Neuronal stem cell (in vitro differentiated cells): ENCODE data around the gene RBSN.

Experiments
- DNase-seq: peaks from one replicate; pipeline ENCODE4 v3.0.0-alpha.2; 2013; ENCODE audit warnings: low spot score
- H2AFZ ChIP-seq: one replicate; pipeline ENCODE4 v1.6.1; 2013; ENCODE audit warnings: mild to moderate bottlenecking, low read length, inconsistent platforms
- H2AK5ac ChIP-seq: 2 replicates; pipeline ENCODE4 v1.6.1; 2013; ENCODE audit warnings: low read depth, mild to moderate bottlenecking, inconsistent platforms, low read length, moderate library complexity, mixed read lengths
- H2BK120ac ChIP-seq: 2 replicates; pipeline ENCODE4 v1.6.1; 2013; ENCODE audit warnings: low read depth, mild to moderate bottlenecking, inconsistent platforms, low read length, moderate library complexity, mixed read lengths
- H2BK12ac ChIP-seq: one replicate; pipeline ENCODE4 v1.6.1; 2013; ENCODE audit warnings: low read length, inconsistent platforms
- H2BK15ac ChIP-seq: 2 replicates; pipeline ENCODE4 v1.6.1; 2013; ENCODE audit warnings: mild to moderate bottlenecking, low read length, inconsistent platforms, mixed read lengths
- H2BK5ac ChIP-seq: one replicate; pipeline ENCODE4 v1.6.1; 2013; ENCODE audit warnings: inconsistent platforms, mild to moderate bottlenecking, low read length, moderate library complexity
- H3K14ac ChIP-seq: one replicate; pipeline ENCODE4 v1.6.1; 2013; ENCODE audit warnings: low read length, inconsistent platforms
- H3K18ac ChIP-seq: 2 replicates; pipeline ENCODE4 v1.6.1; 2013; ENCODE audit warnings: low read length, inconsistent platforms
- H3K23ac ChIP-seq: 2 replicates; pipeline ENCODE4 v1.6.1; 2013; ENCODE audit warnings: low read depth, mild to moderate bottlenecking, mixed read lengths, low read length, inconsistent platforms; ENCODE audit not compliant: poor library complexity
- H3K27ac ChIP-seq: replicated peaks from 3 replicates; pipeline ENCODE4 v1.5.1; 2013; ENCODE audit warnings: low read length, inconsistent platforms
- H3K27me3 ChIP-seq, 3 experiments: 2 replicates each; pipeline ENCODE4 v1.6.1; 2013; ENCODE audit warnings: low read length in 3 of 3, mild to moderate bottlenecking in 2 of 3, inconsistent platforms in 1 of 3, low read depth in 1 of 3, mixed read lengths in 1 of 3, moderate library complexity in 1 of 3; ENCODE audit not compliant: control insufficient read depth in 3 of 3, insufficient read depth in 3 of 3
- H3K36me3 ChIP-seq, 2 donors: replicated peaks in 1 of 2; 2 replicates each; pipeline ENCODE4 v1.6.1; 2013; ENCODE audit warnings: low read length in 2 of 2; ENCODE audit not compliant: control insufficient read depth in 2 of 2, insufficient read depth in 2 of 2
- H3K4ac ChIP-seq: 2 replicates; pipeline ENCODE4 v1.6.1; 2013; ENCODE audit warnings: inconsistent platforms, mild to moderate bottlenecking, low read length, moderate library complexity
- H3K4me1 ChIP-seq, 2 donors: 1 replicate in 1 of 2; 2 replicates in 1 of 2; pipeline ENCODE4 v1.6.1; 2013; ENCODE audit warnings: low read length in 2 of 2, low read depth in 1 of 2; ENCODE audit not compliant: control insufficient read depth in 2 of 2, insufficient read depth in 1 of 2
- H3K4me2 ChIP-seq: one replicate; pipeline ENCODE4 v1.6.1; 2013; ENCODE audit warnings: mild to moderate bottlenecking, low read length, inconsistent platforms; ENCODE audit not compliant: insufficient read depth, poor library complexity, severe bottlenecking
- H3K4me3 ChIP-seq, 2 donors: 2 replicates each; pipeline ENCODE4 v1.5.1; 2013; ENCODE audit warnings: low read length in 2 of 2, mild to moderate bottlenecking in 2 of 2, inconsistent platforms in 1 of 2, moderate library complexity in 1 of 2
- H3K79me1 ChIP-seq: one replicate; pipeline ENCODE4 v1.6.1; 2013; ENCODE audit warnings: low read depth, mild to moderate bottlenecking, inconsistent platforms, low read length, moderate library complexity
- H3K9ac ChIP-seq: one replicate; pipeline ENCODE4 v1.6.1; 2013; ENCODE audit warnings: mild to moderate bottlenecking, low read depth, low read length, inconsistent platforms; ENCODE audit not compliant: poor library complexity
- H3K9me3 ChIP-seq, 2 donors: replicated peaks in 1 of 2; 2 replicates each; pipeline versions ENCODE3 to v1.6.1; 2013; ENCODE audit warnings: low read length in 2 of 2, mild to moderate bottlenecking in 2 of 2, inconsistent platforms in 1 of 2, low read depth in 1 of 2, mixed read lengths in 1 of 2, moderate library complexity in 1 of 2; ENCODE audit not compliant: control insufficient read depth in 2 of 2, insufficient read depth in 1 of 2
- H4K8ac ChIP-seq: one replicate; pipeline ENCODE4 v1.6.1; 2013; ENCODE audit warnings: low read depth, mild to moderate bottlenecking, inconsistent platforms, low read length, moderate library complexity
- H4K91ac ChIP-seq: one replicate; pipeline ENCODE4 v1.6.1; 2013; ENCODE audit warnings: low read length, low read depth, mild to moderate bottlenecking, inconsistent platforms; ENCODE audit not compliant: poor library complexity
- WGBS, 2 donors: extraction: QIAGEN DNeasy Blood & Tissue Kit; methylation state at CpG; one replicate each; pipeline ENCODE4 v1.1.7; 2013; ENCODE audit warnings: missing lambda C conversion rate in 2 of 2, mixed read lengths in 1 of 2; ENCODE audit not compliant: insufficient read length in 2 of 2, insufficient replicate concordance in 1 of 2; ENCODE audit errors: extremely low coverage in 2 of 2; 5-methylcytosine and 5-hydroxymethylcytosine counted together

The RBSN gene

GRCh38 chr3:15113884-15114283 lies 14.9 kb upstream of the RBSN start:
- H3K14ac ChIP-seq, result no peak overlapping the region
- H3K9ac ChIP-seq, result no peak overlapping the region
- H3K4me2 ChIP-seq, result no peak overlapping the region
- no peak overlapping the region for H3K23ac ChIP-seq
- no peak overlapping the region for H2BK15ac ChIP-seq
- no peak overlapping the region for H3K4me3 ChIP-seq
- no peak overlapping the region for H2BK5ac ChIP-seq
- no peaks in the 10 kb centered on the region for H3K79me1 ChIP-seq
- H3K4ac ChIP-seq, result no peak overlapping the region
- no peak overlapping the region for H2BK12ac ChIP-seq
- H2BK120ac ChIP-seq, result no peak overlapping the region
- peaks cover 0 to 10% of the 10 kb centered on the region in 2 donors for H3K4me1 ChIP-seq
- peaks cover 0 to 37% (median 3%) of the 10 kb centered on the region in 3 experiments for H3K27me3 ChIP-seq
- no peak overlapping the region for H4K8ac ChIP-seq
- DNase-seq, result no peak
- no peak overlapping the region for H2AK5ac ChIP-seq
- no peaks in the 10 kb centered on the region for H3K36me3 ChIP-seq
- H2AFZ ChIP-seq, result no peak overlapping the region
- no peak overlapping the region for H3K18ac ChIP-seq
- no peaks in the 10 kb centered on the region for H3K9me3 ChIP-seq
- no peak overlapping the region for H3K27ac ChIP-seq
- no CpG with 5 or more reads among the region's 3 CpGs for WGBS, 2 donors
- H4K91ac ChIP-seq, result no peak overlapping the region

GRCh38 chr3:15113471-15113870 lies 14.5 kb upstream of the RBSN start:
- Histone ChIP-seq H3K4me1 (peaks cover 0 to 10% of the 10 kb centered on the region in 2 donors), H3K18ac (no peak overlapping the region), H2BK15ac (no peak overlapping the region), H3K14ac (no peak overlapping the region), H2AFZ (no peak overlapping the region), H3K27ac (no peak overlapping the region), H3K36me3 (no peaks in the 10 kb centered on the region), H4K91ac (no peak overlapping the region), H3K4me2 (no peak overlapping the region), H3K4me3 (no peak overlapping the region), H3K4ac (no peak overlapping the region), H2BK12ac (no peak overlapping the region), H3K9ac (no peak overlapping the region), H2BK120ac (no peak overlapping the region), H3K79me1 (no peaks in the 10 kb centered on the region), H3K27me3 (peaks cover 0 to 37% (median 3%) of the 10 kb centered on the region in 3 experiments), H4K8ac (no peak overlapping the region), H3K23ac (no peak overlapping the region), H2BK5ac (no peak overlapping the region), H3K9me3 (no peaks in the 10 kb centered on the region), H2AK5ac (no peak overlapping the region)
- no peak for DNase-seq
- no CpG with 5 or more reads among the region's 6 CpGs for WGBS, 2 donors

GRCh38 chr3:15112011-15112410 lies 13.1 kb upstream of the RBSN start:
- Histone ChIP-seq H3K4ac (no peak overlapping the region), H2AK5ac (no peak overlapping the region), H2BK120ac (no peak overlapping the region), H3K36me3 (no peaks in the 10 kb centered on the region), H3K4me3 (no peak overlapping the region), H2AFZ (no peak overlapping the region), H3K4me1 (peaks cover 0 to 10% of the 10 kb centered on the region in 2 donors), H4K91ac (no peak overlapping the region), H3K14ac (no peak overlapping the region), H4K8ac (no peak overlapping the region), H2BK5ac (no peak overlapping the region), H3K9me3 (no peaks in the 10 kb centered on the region), H3K79me1 (no peaks in the 10 kb centered on the region), H3K9ac (no peak overlapping the region), H3K27ac (no peak overlapping the region), H2BK12ac (no peak overlapping the region), H3K4me2 (no peak overlapping the region), H3K18ac (no peak overlapping the region), H3K23ac (no peak overlapping the region), H3K27me3 (peaks cover 0 to 31% (median under 1%) of the 10 kb centered on the region in 3 experiments), H2BK15ac (no peak overlapping the region)
- no peak for DNase-seq
- WGBS, 2 donors, result no CpG with 5 or more reads among the region's 3 CpGs

GRCh38 chr3:15110206-15110605 lies 11.3 kb upstream of the RBSN start:
- no peak overlapping the region for H3K23ac ChIP-seq
- H3K36me3 ChIP-seq, result no peaks in the 10 kb centered on the region
- H3K27me3 ChIP-seq, result peaks cover 0 to 29% (median 0%) of the 10 kb centered on the region in 3 experiments
- H2AK5ac ChIP-seq, result no peak overlapping the region
- H2AFZ ChIP-seq, result no peak overlapping the region
- no peak overlapping the region for H4K91ac ChIP-seq
- H3K27ac ChIP-seq, result no peak overlapping the region
- H3K18ac ChIP-seq, result no peak overlapping the region
- no peak overlapping the region for H3K4me3 ChIP-seq
- no peak overlapping the region for H2BK5ac ChIP-seq
- no peaks in the 10 kb centered on the region for H3K9me3 ChIP-seq
- no peak overlapping the region for H3K4me2 ChIP-seq
- no peak overlapping the region for H2BK120ac ChIP-seq
- no peak overlapping the region for H3K14ac ChIP-seq
- no peak overlapping the region for H2BK12ac ChIP-seq
- H3K4ac ChIP-seq, result no peak overlapping the region
- H4K8ac ChIP-seq, result no peak overlapping the region
- H3K9ac ChIP-seq, result no peak overlapping the region
- no peaks in the 10 kb centered on the region for H3K79me1 ChIP-seq
- WGBS, 2 donors, result no CpG with 5 or more reads among the region's 4 CpGs
- DNase-seq, result no peak
- H3K4me1 ChIP-seq, result peaks cover 0 to 10% of the 10 kb centered on the region in 2 donors
- no peak overlapping the region for H2BK15ac ChIP-seq
